Measurements from ENCODE around the gene COMMD10.

- no peak for TF ChIP-seq CTCF (IDR thresholded peaks at IDR 0.05)
- TF ChIP-seq POLR2A (IDR thresholded peaks at IDR 0.05), result no peak
These were observed 536 bp upstream of the COMMD10 start for GRCh38 chr5:116084287-116084691.

Data from Peyer's patch (tissue), 4 donors.